ENCODE data around the gene PRR12. TPM values are rescaled to one million over a fixed set of nuclear protein-coding genes. Genes with fewer than 3 reads are reported as not detected.
"Not testable (repeated sequence)": the region's sequence is repeated elsewhere in the genome, so short reads cannot be mapped to it uniquely, and the experiment has no call there.

Gene PRR12
- total RNA-seq, 2 experiments from 2014 or later, result 34.8 to 46.5 TPM

- ATAC-seq; H3K27ac Mint-ChIP-seq; H3K9me3 Mint-ChIP-seq (ENCODE audit: low read depth); H3K27me3 Mint-ChIP-seq; CTCF ChIA-PET; H3K4me3 Mint-ChIP-seq; DNase-seq: not testable (repeated sequence)
- Mint-ChIP-seq H3K36me3 (peaks cover 39% of the 10 kb centered on the region), H3K4me1 (peaks cover 13% of the 10 kb centered on the region)
These were observed 26.9 kb downstream of the PRR12 start for GRCh38 chr19:49617860-49618259.

- Mint-ChIP-seq H3K27ac (no peak overlapping the region), H3K9me3 (ENCODE audit: low read depth) (no peaks in the 10 kb centered on the region), H3K36me3 (peaks cover 20% of the 10 kb centered on the region), H3K27me3 (no peaks in the 10 kb centered on the region), H3K4me3 (no peak overlapping the region), H3K4me1 (no peaks in the 10 kb centered on the region)
- ATAC-seq (peak; percentile 15), DNase-seq (no peak)
- CTCF ChIA-PET, result interaction anchor here (1.0 kb wide), 1 partner anchor 58 kb away, joined by 3 read pairs; no protein-coding TSS in a partner anchor
These were observed 34.3 kb downstream of the PRR12 start for GRCh38 chr19:49624967-49625910.

- no peaks in the 10 kb centered on the region for H3K9me3 Mint-ChIP-seq (ENCODE audit: low read depth)
These were observed 35.2 kb downstream of the PRR12 start for GRCh38 chr19:49626226-49626625.

GRCh38 chr19:49629659-49630058 is 38.7 kb downstream of the PRR12 start:
- DNase-seq (no peak), ATAC-seq (no peak)
- H3K36me3 Mint-ChIP-seq, result peaks cover 10% of the 10 kb centered on the region
- CTCF ChIA-PET, result no interaction called here
- no peaks in the 10 kb centered on the region for H3K4me1 Mint-ChIP-seq
- no peaks in the 10 kb centered on the region for H3K27me3 Mint-ChIP-seq
- no peak overlapping the region for H3K4me3 Mint-ChIP-seq
- H3K27ac Mint-ChIP-seq, result no peak overlapping the region
- H3K9me3 Mint-ChIP-seq (ENCODE audit: low read depth), result no peaks in the 10 kb centered on the region

More at GRCh38 chr19:49626226-49626625, 35.2 kb downstream of the PRR12 start:
- Mint-ChIP-seq H3K27me3 (no peaks in the 10 kb centered on the region), H3K27ac (no peak overlapping the region), H3K4me1 (no peaks in the 10 kb centered on the region), H3K4me3 (no peak overlapping the region), H3K36me3 (peaks cover 20% of the 10 kb centered on the region)
- DNase-seq, result no peak
- no peak for ATAC-seq
- CTCF ChIA-PET, result no interaction called here

GRCh38 chr19:49631014-49631588 is 40.1 kb downstream of the PRR12 start:
- ATAC-seq (no peak), DNase-seq (no peak)
- Mint-ChIP-seq H3K4me3 (no peak overlapping the region), H3K36me3 (peaks cover 10% of the 10 kb centered on the region), H3K4me1 (no peaks in the 10 kb centered on the region), H3K9me3 (ENCODE audit: low read depth) (no peaks in the 10 kb centered on the region), H3K27ac (no peak overlapping the region), H3K27me3 (no peaks in the 10 kb centered on the region)
- CTCF ChIA-PET, result interaction anchor here (0.7 kb wide), 1 partner anchor 17 kb away, joined by 6 read pairs; no protein-coding TSS in a partner anchor

- DNase-seq (no peak), ATAC-seq (no peak)
- Mint-ChIP-seq H3K4me3 (no peak overlapping the region), H3K27me3 (no peaks in the 10 kb centered on the region), H3K4me1 (no peaks in the 10 kb centered on the region), H3K27ac (no peak overlapping the region), H3K9me3 (ENCODE audit: low read depth) (no peaks in the 10 kb centered on the region), H3K36me3 (peaks cover 10% of the 10 kb centered on the region)
- CTCF ChIA-PET, result interaction anchor here (0.7 kb wide), 1 partner anchor 16 kb away, joined by 6 read pairs; no protein-coding TSS in a partner anchor
These were observed 40.7 kb downstream of the PRR12 start for GRCh38 chr19:49631610-49632192.

GRCh38 chr19:49632576-49632975 is 41.6 kb downstream of the PRR12 start:
- CTCF ChIA-PET, result no interaction called here
- H3K27ac Mint-ChIP-seq, result no peak overlapping the region
- no peaks in the 10 kb centered on the region for H3K4me1 Mint-ChIP-seq

GRCh38 chr19:49633273-49633672 is 42.3 kb downstream of the PRR12 start:
- H3K27me3 Mint-ChIP-seq; CTCF ChIA-PET; DNase-seq; ATAC-seq; H3K4me1 Mint-ChIP-seq; H3K4me3 Mint-ChIP-seq; H3K36me3 Mint-ChIP-seq; H3K27ac Mint-ChIP-seq; H3K9me3 Mint-ChIP-seq (ENCODE audit: low read depth): not testable (repeated sequence)

More at GRCh38 chr19:49632576-49632975, 41.6 kb downstream of the PRR12 start:
- Mint-ChIP-seq H3K9me3 (ENCODE audit: low read depth) (no peaks in the 10 kb centered on the region), H3K4me3 (no peak overlapping the region), H3K36me3 (peaks cover 6% of the 10 kb centered on the region), H3K27me3 (no peaks in the 10 kb centered on the region)
- no peak for ATAC-seq
- no peak for DNase-seq

- Mint-ChIP-seq H3K36me3 (no peaks in the 10 kb centered on the region), H3K27ac (no peak overlapping the region), H3K4me3 (no peak overlapping the region), H3K9me3 (ENCODE audit: low read depth) (no peaks in the 10 kb centered on the region), H3K4me1 (peaks cover 15% of the 10 kb centered on the region), H3K27me3 (peaks cover 6% of the 10 kb centered on the region)
- ATAC-seq (no peak), DNase-seq (no peak)
- CTCF ChIA-PET, result interaction anchor here (3.5 kb wide), 1 partner anchor 37 kb away, joined by 11 read pairs; no protein-coding TSS in a partner anchor
These were observed 44.7 kb downstream of the PRR12 start for GRCh38 chr19:49635530-49636232.

GRCh38 chr19:49636233-49636932 is 45.4 kb downstream of the PRR12 start:
- CTCF ChIA-PET, result interaction anchor here (3.5 kb wide), 1 partner anchor 36 kb away, joined by 11 read pairs; no protein-coding TSS in a partner anchor

GRCh38 chr19:49637821-49638738 is 47.1 kb downstream of the PRR12 start:
- H3K27me3 Mint-ChIP-seq, result peaks cover 6% of the 10 kb centered on the region
- CTCF ChIA-PET, result interaction anchor here (0.6 to 3.5 kb wide), 2 partner anchors 19 to 35 kb away, joined by 3 to 11 read pairs; no protein-coding TSS in a partner anchor
- H3K27ac Mint-ChIP-seq, result no peak overlapping the region
- ATAC-seq (no peak), DNase-seq (no peak)
- H3K4me1 Mint-ChIP-seq, result peaks cover 29% of the 10 kb centered on the region
- H3K36me3 Mint-ChIP-seq, result no peaks in the 10 kb centered on the region
- H3K9me3 Mint-ChIP-seq (ENCODE audit: low read depth), result no peaks in the 10 kb centered on the region
- peak overlapping the region; percentile 28 for H3K4me3 Mint-ChIP-seq

More at GRCh38 chr19:49636233-49636932, 45.4 kb downstream of the PRR12 start:
- no peaks in the 10 kb centered on the region for H3K36me3 Mint-ChIP-seq
- no peak overlapping the region for H3K27ac Mint-ChIP-seq
- no peak overlapping the region for H3K4me3 Mint-ChIP-seq
- peaks cover 19% of the 10 kb centered on the region for H3K4me1 Mint-ChIP-seq
- no peak for ATAC-seq
- DNase-seq, result no peak
- no peaks in the 10 kb centered on the region for H3K9me3 Mint-ChIP-seq (ENCODE audit: low read depth)
- peaks cover 6% of the 10 kb centered on the region for H3K27me3 Mint-ChIP-seq
